Measurements from ENCODE around the gene ATG16L1.

Gene ATG16L1

GRCh38 chr2:233242231-233242927, 9.1 kb upstream of the ATG16L1 start:
- Histone ChIP-seq H3K4me2 (ENCODE audit: low read length, poor library complexity, severe bottlenecking) (no peak overlapping the region), H3K14ac (ENCODE audit: low read length in 2 of 2) (no peak overlapping the region), H3K4me1 (ENCODE audit: control insufficient read depth, insufficient read depth, low read depth, low read length) (no peaks in the 10 kb centered on the region), H2BK120ac (ENCODE audit: low read depth, low read length) (no peak overlapping the region), H3K18ac (ENCODE audit: low read depth in 1 of 2, low read length in 2 of 2) (no peak overlapping the region), H4K91ac (ENCODE audit: low read length) (no peak overlapping the region), H3K4me3 (ENCODE audit: insufficient read depth in 1 of 2, low read depth in 1 of 2, low read length in 2 of 2) (no peak overlapping the region), H2AFZ (ENCODE audit: low read depth, low read length) (no peak overlapping the region), H2BK15ac (ENCODE audit: low read depth, poor library complexity, severe bottlenecking) (no peak overlapping the region), H2AK5ac (ENCODE audit: low read length, severe bottlenecking) (no peak overlapping the region), H3K27me3 (ENCODE audit: control insufficient read depth in 1 of 2, insufficient read depth in 1 of 2, low read length in 2 of 2) (peaks cover 0 to 12% of the 10 kb centered on the region in 2 experiments), H2BK12ac (ENCODE audit: low read length in 2 of 2) (no peak overlapping the region), H3K9ac (ENCODE audit: low read length) (no peak overlapping the region), H3K9me3 (ENCODE audit: control insufficient read depth, low read length) (peaks cover 2% of the 10 kb centered on the region), H3K36me3 (ENCODE audit: control insufficient read depth in 1 of 2, insufficient read depth in 2 of 2, low read depth in 1 of 2, low read length in 2 of 2) (no peaks in the 10 kb centered on the region), H3K79me1 (replicated peaks; ENCODE audit: low read length, poor library complexity, severe bottlenecking) (no peaks in the 10 kb centered on the region), H3K27ac (ENCODE audit: low read length, poor library complexity, severe bottlenecking) (no peak overlapping the region), H3K23ac (ENCODE audit: low read length in 2 of 2) (no peak overlapping the region), H2BK5ac (ENCODE audit: low read depth, low read length, poor library complexity, severe bottlenecking) (no peak overlapping the region), H3K4ac (ENCODE audit: low read depth in 1 of 2, low read length in 2 of 2) (no peak overlapping the region), H4K8ac (ENCODE audit: low read length) (no peak overlapping the region)
- DNase-seq = peak; percentile 20
- 85% methylated on average over 14 of the region's 14 CpGs for WGBS

GRCh38 chr2:233243348-233243747, 8.1 kb upstream of the ATG16L1 start:
- whole genome bisulfite sequencing = 90% methylated on average over 4 of the region's 4 CpGs
- no peak overlapping the region for H2BK12ac ChIP-seq (ENCODE audit: low read length in 2 of 2)
- no peak overlapping the region for H2AK5ac ChIP-seq (ENCODE audit: low read length, severe bottlenecking)
- H3K18ac ChIP-seq (ENCODE audit: low read depth in 1 of 2, low read length in 2 of 2) = no peak overlapping the region
- no peak overlapping the region for H3K27ac ChIP-seq (ENCODE audit: low read length, poor library complexity, severe bottlenecking)
- DNase-seq = no peak
- no peaks in the 10 kb centered on the region for H3K4me1 ChIP-seq (ENCODE audit: control insufficient read depth, insufficient read depth, low read depth, low read length)
- H2BK5ac ChIP-seq (ENCODE audit: low read depth, low read length, poor library complexity, severe bottlenecking) = no peak overlapping the region
- peaks cover 2% of the 10 kb centered on the region for H3K9me3 ChIP-seq (ENCODE audit: control insufficient read depth, low read length)
- no peak overlapping the region for H4K8ac ChIP-seq (ENCODE audit: low read length)
- H3K27me3 ChIP-seq (ENCODE audit: control insufficient read depth in 1 of 2, insufficient read depth in 1 of 2, low read length in 2 of 2) = peaks cover 0 to 7% of the 10 kb centered on the region in 2 experiments
- H3K9ac ChIP-seq (ENCODE audit: low read length) = no peak overlapping the region
- H4K91ac ChIP-seq (ENCODE audit: low read length) = no peak overlapping the region
- no peak overlapping the region for H2BK120ac ChIP-seq (ENCODE audit: low read depth, low read length)
- no peak overlapping the region for H3K14ac ChIP-seq (ENCODE audit: low read length in 2 of 2)
- no peak overlapping the region for H3K4ac ChIP-seq (ENCODE audit: low read depth in 1 of 2, low read length in 2 of 2)
- no peaks in the 10 kb centered on the region for H3K36me3 ChIP-seq (ENCODE audit: control insufficient read depth in 1 of 2, insufficient read depth in 2 of 2, low read depth in 1 of 2, low read length in 2 of 2)
- H3K79me1 ChIP-seq (replicated peaks; ENCODE audit: low read length, poor library complexity, severe bottlenecking) = no peaks in the 10 kb centered on the region
- H3K4me3 ChIP-seq (ENCODE audit: insufficient read depth in 1 of 2, low read depth in 1 of 2, low read length in 2 of 2) = no peak overlapping the region
- H2BK15ac ChIP-seq (ENCODE audit: low read depth, poor library complexity, severe bottlenecking) = no peak overlapping the region
- H2AFZ ChIP-seq (ENCODE audit: low read depth, low read length) = no peak overlapping the region
- no peak overlapping the region for H3K4me2 ChIP-seq (ENCODE audit: low read length, poor library complexity, severe bottlenecking)
- no peak overlapping the region for H3K23ac ChIP-seq (ENCODE audit: low read length in 2 of 2)

- Histone ChIP-seq H3K4me1 (ENCODE audit: control insufficient read depth, insufficient read depth, low read depth, low read length) (no peaks in the 10 kb centered on the region), H2AFZ (ENCODE audit: low read depth, low read length) (no peak overlapping the region), H3K79me1 (replicated peaks; ENCODE audit: low read length, poor library complexity, severe bottlenecking) (no peaks in the 10 kb centered on the region), H3K9ac (ENCODE audit: low read length) (no peak overlapping the region), H2BK120ac (ENCODE audit: low read depth, low read length) (no peak overlapping the region), H2BK15ac (ENCODE audit: low read depth, poor library complexity, severe bottlenecking) (no peak overlapping the region), H3K4ac (ENCODE audit: low read depth in 1 of 2, low read length in 2 of 2) (no peak overlapping the region), H3K23ac (ENCODE audit: low read length in 2 of 2) (no peak overlapping the region), H3K18ac (ENCODE audit: low read depth in 1 of 2, low read length in 2 of 2) (no peak overlapping the region), H3K14ac (ENCODE audit: low read length in 2 of 2) (no peak overlapping the region), H3K27me3 (ENCODE audit: control insufficient read depth in 1 of 2, insufficient read depth in 1 of 2, low read length in 2 of 2) (peaks cover 0 to 3% of the 10 kb centered on the region in 2 experiments), H4K91ac (ENCODE audit: low read length) (no peak overlapping the region), H3K4me3 (ENCODE audit: insufficient read depth in 1 of 2, low read depth in 1 of 2, low read length in 2 of 2) (no peak overlapping the region), H2BK12ac (ENCODE audit: low read length in 2 of 2) (no peak overlapping the region), H3K27ac (ENCODE audit: low read length, poor library complexity, severe bottlenecking) (no peak overlapping the region), H3K9me3 (ENCODE audit: control insufficient read depth, low read length) (no peaks in the 10 kb centered on the region), H4K8ac (ENCODE audit: low read length) (no peak overlapping the region), H3K4me2 (ENCODE audit: low read length, poor library complexity, severe bottlenecking) (no peak overlapping the region), H2BK5ac (ENCODE audit: low read depth, low read length, poor library complexity, severe bottlenecking) (no peak overlapping the region), H3K36me3 (ENCODE audit: control insufficient read depth in 1 of 2, insufficient read depth in 2 of 2, low read depth in 1 of 2, low read length in 2 of 2) (no peaks in the 10 kb centered on the region), H2AK5ac (ENCODE audit: low read length, severe bottlenecking) (no peak overlapping the region)
- no peak for DNase-seq
- WGBS = 62% methylated on average over 5 of the region's 5 CpGs
Observed at GRCh38 chr2:233244818-233245217, 6.7 kb upstream of the ATG16L1 start.

- H3K18ac ChIP-seq (ENCODE audit: low read depth in 1 of 2, low read length in 2 of 2) = no peak overlapping the region
Observed at GRCh38 chr2:233245406-233245805, 6.1 kb upstream of the ATG16L1 start.

More at GRCh38 chr2:233245406-233245805, 6.1 kb upstream of the ATG16L1 start:
- Histone ChIP-seq H3K4me3 (ENCODE audit: insufficient read depth in 1 of 2, low read depth in 1 of 2, low read length in 2 of 2) (no peak overlapping the region), H3K4me1 (ENCODE audit: control insufficient read depth, insufficient read depth, low read depth, low read length) (no peaks in the 10 kb centered on the region), H2BK12ac (ENCODE audit: low read length in 2 of 2) (no peak overlapping the region), H2AFZ (ENCODE audit: low read depth, low read length) (no peak overlapping the region), H3K36me3 (ENCODE audit: control insufficient read depth in 1 of 2, insufficient read depth in 2 of 2, low read depth in 1 of 2, low read length in 2 of 2) (no peaks in the 10 kb centered on the region), H3K27me3 (ENCODE audit: control insufficient read depth in 1 of 2, insufficient read depth in 1 of 2, low read length in 2 of 2) (no peaks in the 10 kb centered on the region), H3K4ac (ENCODE audit: low read depth in 1 of 2, low read length in 2 of 2) (no peak overlapping the region), H3K9ac (ENCODE audit: low read length) (no peak overlapping the region), H4K8ac (ENCODE audit: low read length) (no peak overlapping the region), H3K4me2 (ENCODE audit: low read length, poor library complexity, severe bottlenecking) (no peak overlapping the region), H2BK15ac (ENCODE audit: low read depth, poor library complexity, severe bottlenecking) (no peak overlapping the region), H3K23ac (ENCODE audit: low read length in 2 of 2) (no peak overlapping the region), H2BK120ac (ENCODE audit: low read depth, low read length) (no peak overlapping the region), H3K27ac (ENCODE audit: low read length, poor library complexity, severe bottlenecking) (no peak overlapping the region), H3K14ac (ENCODE audit: low read length in 2 of 2) (no peak overlapping the region), H4K91ac (ENCODE audit: low read length) (no peak overlapping the region), H2AK5ac (ENCODE audit: low read length, severe bottlenecking) (no peak overlapping the region), H3K9me3 (ENCODE audit: control insufficient read depth, low read length) (no peaks in the 10 kb centered on the region), H2BK5ac (ENCODE audit: low read depth, low read length, poor library complexity, severe bottlenecking) (no peak overlapping the region), H3K79me1 (replicated peaks; ENCODE audit: low read length, poor library complexity, severe bottlenecking) (no peaks in the 10 kb centered on the region)
- no peak for DNase-seq
- 100% methylated on average over 2 of the region's 6 CpGs for WGBS
